GM13976 (cell line): ENCODE results near the gene TXK.
"Not testable (repeated sequence)": the region's sequence is repeated elsewhere in the genome, so short reads cannot be mapped to it uniquely, and the experiment has no call there.

Experiments used
- DNase-seq: peaks from one replicate; pipeline ENCODE4 v3.0.0; 2012; ENCODE audit warnings: low spot score
- CTCF ChIP-seq: IDR thresholded peaks from 2 replicates; pipeline ENCODE4 v1.5.1; 2012; ENCODE audit warnings: borderline replicate concordance, mild to moderate bottlenecking; ENCODE audit not compliant: insufficient read depth; ENCODE audit errors: extremely low read depth, missing control alignments, control extremely low read depth
- in situ Hi-C: fragments of 300-500 bp; cut with MboI; formaldehyde crosslinking; loops from one replicate; pipeline ENCODE4 v1.12.0; 2022; ENCODE audit warnings: low sequenced_read_pairs, mixed read lengths, inconsistent platforms; ENCODE audit not compliant: unreplicated experiment

Gene TXK

GRCh38 chr4:48169636-48170035 lies 35.6 kb upstream of the TXK start:
- DNase-seq: no peak
- in situ Hi-C loops: no loop called here
- TF ChIP-seq CTCF: no peak

GRCh38 chr4:48167538-48168263 lies 33.7 kb upstream of the TXK start:
- TF ChIP-seq CTCF: no peak
- in situ Hi-C loops: no loop called here
- DNase-seq: no peak

- in situ Hi-C loops, DNase-seq: not testable (repeated sequence)
Observed at GRCh38 chr4:48164561-48164960, 30.5 kb upstream of the TXK start.

- in situ Hi-C loops: no loop called here
- no peak for DNase-seq
- TF ChIP-seq CTCF: no peak
Observed at GRCh38 chr4:48163746-48164145, 29.7 kb upstream of the TXK start.

- in situ Hi-C loops: no loop called here
- no peak for DNase-seq
- TF ChIP-seq CTCF: no peak
Observed at GRCh38 chr4:48162162-48162561, 28.1 kb upstream of the TXK start.

- in situ Hi-C loops: no loop called here
- DNase-seq: no peak
- TF ChIP-seq CTCF: no peak
Observed at GRCh38 chr4:48157271-48157670, 23.2 kb upstream of the TXK start.

GRCh38 chr4:48156423-48156822 lies 22.4 kb upstream of the TXK start:
- TF ChIP-seq CTCF: no peak
- in situ Hi-C loops: no loop called here
- no peak for DNase-seq
